Vagina (tissue), 2 donors: ENCODE results near the gene ZEB2. TPM values are rescaled to one million over a fixed set of nuclear protein-coding genes. Genes with fewer than 3 reads are reported as not detected.

ENCODE experiments used
- DNase-seq, 2 donors: peaks; one replicate each; pipeline ENCODE4 v3.0.0-alpha.2; 2017; ENCODE audit errors: extremely low spot score in 2 of 2
- H3K27ac ChIP-seq: fragments of 200-600 bp; sonication (generic); one replicate; pipeline ENCODE4 v1.5.1; 2019
- H3K27me3 ChIP-seq: fragments of 200-600 bp; sonication (generic); one replicate; pipeline ENCODE4 v1.5.1; 2019
- H3K36me3 ChIP-seq, 2 donors: fragments of 200-600 bp; sonication (generic); one replicate each; pipeline ENCODE4 v1.5.1; 2017 to 2019
- H3K4me1 ChIP-seq: fragments of 200-600 bp; sonication (generic); one replicate; pipeline ENCODE4 v1.5.1; 2019
- H3K4me3 ChIP-seq, 2 donors: fragments of 200-600 bp; sonication (generic); 1 replicate in 1 of 2; 2 replicates in 1 of 2; pipeline ENCODE4 v1.5.1; 2016 to 2019
- H3K9me3 ChIP-seq: fragments of 200-600 bp; sonication (generic); one replicate; pipeline ENCODE4 v1.5.1; 2019
- POLR2A ChIP-seq, 2 donors: fragments of 450-650 bp; IDR thresholded peaks; one replicate each; pipeline ENCODE4 v1.6.1; 2017; ENCODE audit warnings: antibody characterized with exemption in 2 of 2, mild to moderate bottlenecking in 2 of 2, moderate library complexity in 2 of 2
- POLR2AphosphoS5 ChIP-seq, 2 donors: sonication (generic); formaldehyde crosslinking; IDR thresholded peaks; one replicate each; pipeline ENCODE4 v1.9.0; 2017; ENCODE audit warnings: antibody characterized with exemption in 2 of 2, mild to moderate bottlenecking in 2 of 2, low read depth in 1 of 2; ENCODE audit not compliant: insufficient read depth in 1 of 2
- intact Hi-C: fragments of 100-400 bp; cut with DNase I; formaldehyde crosslinking; loops from one replicate; pipeline ENCODE4 v1.15.1; 2023
- total RNA-seq: library from RNA; depleted of rRNA; stranded (reverse); fragments of >200 nt; gene quantifications from one replicate; pipeline ENCODE4 v1.2.3, GENCODE V29; 2016
- TF ChIP-seq, protein P1 (sequence below), 3 experiments: fragments of 450-650 bp in 2 of 3; fragments of 200-600 bp in 1 of 3; sonication (generic) in 1 of 3; IDR thresholded peaks; one replicate each; pipeline ENCODE4 v1.5.1; 2017 to 2019; ENCODE audit warnings: antibody characterized with exemption in 3 of 3, mild to moderate bottlenecking in 2 of 3, moderate library complexity in 2 of 3

ZEB2 gene
- total RNA-seq, 1 donor from 2014 or later: 63.6 TPM

GRCh38 chr2:144476682-144477081 lies 43.2 kb downstream of the ZEB2 start:
- TF ChIP-seq POLR2AphosphoS5 (IDR thresholded peaks at IDR 0.05; ENCODE audit: insufficient read depth in 1 of 2, low read depth in 1 of 2) (no peak), POLR2A (IDR thresholded peaks at IDR 0.05) (no peak)
- TF ChIP-seq, protein P1, sequence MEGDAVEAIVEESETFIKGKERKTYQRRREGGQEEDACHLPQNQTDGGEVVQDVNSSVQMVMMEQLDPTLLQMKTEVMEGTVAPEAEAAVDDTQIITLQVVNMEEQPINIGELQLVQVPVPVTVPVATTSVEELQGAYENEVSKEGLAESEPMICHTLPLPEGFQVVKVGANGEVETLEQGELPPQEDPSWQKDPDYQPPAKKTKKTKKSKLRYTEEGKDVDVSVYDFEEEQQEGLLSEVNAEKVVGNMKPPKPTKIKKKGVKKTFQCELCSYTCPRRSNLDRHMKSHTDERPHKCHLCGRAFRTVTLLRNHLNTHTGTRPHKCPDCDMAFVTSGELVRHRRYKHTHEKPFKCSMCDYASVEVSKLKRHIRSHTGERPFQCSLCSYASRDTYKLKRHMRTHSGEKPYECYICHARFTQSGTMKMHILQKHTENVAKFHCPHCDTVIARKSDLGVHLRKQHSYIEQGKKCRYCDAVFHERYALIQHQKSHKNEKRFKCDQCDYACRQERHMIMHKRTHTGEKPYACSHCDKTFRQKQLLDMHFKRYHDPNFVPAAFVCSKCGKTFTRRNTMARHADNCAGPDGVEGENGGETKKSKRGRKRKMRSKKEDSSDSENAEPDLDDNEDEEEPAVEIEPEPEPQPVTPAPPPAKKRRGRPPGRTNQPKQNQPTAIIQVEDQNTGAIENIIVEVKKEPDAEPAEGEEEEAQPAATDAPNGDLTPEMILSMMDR (IDR thresholded peaks at IDR 0.05): no peak
- intact Hi-C loops: no loop called here
- peaks cover 86% of the 10 kb centered on the region for H3K4me1 ChIP-seq
- no peak overlapping the region for H3K27ac ChIP-seq
- H3K36me3 ChIP-seq: no peaks in the 10 kb centered on the region
- no peak for DNase-seq
- no peak overlapping the region for H3K4me3 ChIP-seq
- no peaks in the 10 kb centered on the region for H3K27me3 ChIP-seq
- no peaks in the 10 kb centered on the region for H3K9me3 ChIP-seq

GRCh38 chr2:144475569-144476275 lies 44.2 kb downstream of the ZEB2 start:
- TF ChIP-seq POLR2AphosphoS5 (IDR thresholded peaks at IDR 0.05; ENCODE audit: insufficient read depth in 1 of 2, low read depth in 1 of 2): no peak
- no peak for TF ChIP-seq POLR2A (IDR thresholded peaks at IDR 0.05)
- TF ChIP-seq, protein P1 (IDR thresholded peaks at IDR 0.05): no peak
- no peaks in the 10 kb centered on the region for H3K36me3 ChIP-seq
- no peaks in the 10 kb centered on the region for H3K27me3 ChIP-seq
- H3K4me1 ChIP-seq: peaks cover 85% of the 10 kb centered on the region
- no peak overlapping the region for H3K4me3 ChIP-seq
- H3K27ac ChIP-seq: no peak overlapping the region
- intact Hi-C loops: no loop called here
- H3K9me3 ChIP-seq: no peaks in the 10 kb centered on the region
- DNase-seq: no peak

DNA sequence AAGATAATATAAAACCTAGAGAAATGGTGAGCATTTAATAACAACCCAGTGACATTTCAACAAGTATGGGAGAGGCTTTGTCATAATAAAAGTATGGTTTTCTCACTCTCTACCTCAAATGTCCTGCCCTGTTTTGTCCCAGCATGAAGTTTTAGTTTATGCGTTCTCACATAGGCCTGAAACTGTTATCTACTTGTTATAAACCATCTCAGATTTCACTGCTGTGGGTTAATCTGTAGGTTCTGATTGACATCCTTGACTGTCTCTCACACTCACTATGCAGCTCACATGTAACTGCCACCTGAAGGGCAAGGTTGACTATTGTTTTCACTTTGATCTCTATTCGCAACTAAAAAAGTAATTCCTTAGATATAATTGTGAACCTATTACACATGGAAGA lies 44.9 kb downstream of the ZEB2 start:
- TF ChIP-seq POLR2AphosphoS5 (IDR thresholded peaks at IDR 0.05; ENCODE audit: insufficient read depth in 1 of 2, low read depth in 1 of 2) (no peak), POLR2A (IDR thresholded peaks at IDR 0.05) (no peak)
- TF ChIP-seq, protein P1 (IDR thresholded peaks at IDR 0.05): no peak
- no peaks in the 10 kb centered on the region for H3K27me3 ChIP-seq
- intact Hi-C loops: no loop called here
- no peaks in the 10 kb centered on the region for H3K36me3 ChIP-seq
- no peak overlapping the region for H3K27ac ChIP-seq
- no peak for DNase-seq
- H3K9me3 ChIP-seq: no peaks in the 10 kb centered on the region
- H3K4me3 ChIP-seq: no peak overlapping the region
- peaks cover 85% of the 10 kb centered on the region for H3K4me1 ChIP-seq

DNA sequence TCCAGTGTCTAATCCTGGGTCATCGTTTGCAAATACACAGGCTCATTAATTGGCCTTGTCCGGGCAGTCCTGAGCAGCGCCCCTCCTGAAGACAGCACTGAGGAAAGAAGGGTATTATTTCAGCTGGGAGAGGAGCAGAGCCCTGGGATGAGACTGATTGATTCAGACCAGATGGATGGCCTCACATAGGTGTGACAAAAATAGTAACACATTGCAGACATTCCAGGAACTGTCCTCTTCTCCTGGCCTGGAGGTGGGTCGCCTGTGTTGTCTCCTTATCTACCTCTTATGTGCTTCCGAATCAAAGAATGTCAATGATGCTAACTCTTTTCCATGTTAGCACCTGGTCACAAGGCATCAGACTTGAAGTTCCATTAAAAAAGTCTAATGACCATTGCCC lies 45.9 kb downstream of the ZEB2 start:
- H3K4me1 ChIP-seq: peaks cover 83% of the 10 kb centered on the region
- TF ChIP-seq, protein P1 (IDR thresholded peaks at IDR 0.05): no peak
- TF ChIP-seq POLR2A (IDR thresholded peaks at IDR 0.05): no peak
- TF ChIP-seq POLR2AphosphoS5 (IDR thresholded peaks at IDR 0.05; ENCODE audit: insufficient read depth in 1 of 2, low read depth in 1 of 2): no peak
- DNase-seq: no peak
- no peaks in the 10 kb centered on the region for H3K9me3 ChIP-seq
- no peaks in the 10 kb centered on the region for H3K36me3 ChIP-seq
- intact Hi-C loops: no loop called here
- no peak overlapping the region for H3K4me3 ChIP-seq
- H3K27ac ChIP-seq: no peak overlapping the region
- no peaks in the 10 kb centered on the region for H3K27me3 ChIP-seq

GRCh38 chr2:144472911-144473310 lies 47.0 kb downstream of the ZEB2 start:
- intact Hi-C loops: no loop called here
- no peaks in the 10 kb centered on the region for H3K9me3 ChIP-seq
- no peak overlapping the region for H3K4me3 ChIP-seq
- H3K4me1 ChIP-seq: peaks cover 84% of the 10 kb centered on the region
- H3K36me3 ChIP-seq: no peaks in the 10 kb centered on the region
- H3K27me3 ChIP-seq: no peaks in the 10 kb centered on the region
- H3K27ac ChIP-seq: no peak overlapping the region
- no peak for TF ChIP-seq POLR2A (IDR thresholded peaks at IDR 0.05)
- TF ChIP-seq, protein P1 (IDR thresholded peaks at IDR 0.05): no peak
- TF ChIP-seq POLR2AphosphoS5 (IDR thresholded peaks at IDR 0.05; ENCODE audit: insufficient read depth in 1 of 2, low read depth in 1 of 2): no peak
- DNase-seq: no peak
